Measurements from ENCODE around the gene FRY. TPM values are rescaled to one million over a fixed set of nuclear protein-coding genes. Genes with fewer than 3 reads are reported as not detected.

FRY gene
- total and polyA plus RNA-seq, 2 of the 13 experiments (the other 11 are each of a cell fraction or from before 2014, with no cell fraction given), result 8.2 to 13.1 TPM

DNA sequence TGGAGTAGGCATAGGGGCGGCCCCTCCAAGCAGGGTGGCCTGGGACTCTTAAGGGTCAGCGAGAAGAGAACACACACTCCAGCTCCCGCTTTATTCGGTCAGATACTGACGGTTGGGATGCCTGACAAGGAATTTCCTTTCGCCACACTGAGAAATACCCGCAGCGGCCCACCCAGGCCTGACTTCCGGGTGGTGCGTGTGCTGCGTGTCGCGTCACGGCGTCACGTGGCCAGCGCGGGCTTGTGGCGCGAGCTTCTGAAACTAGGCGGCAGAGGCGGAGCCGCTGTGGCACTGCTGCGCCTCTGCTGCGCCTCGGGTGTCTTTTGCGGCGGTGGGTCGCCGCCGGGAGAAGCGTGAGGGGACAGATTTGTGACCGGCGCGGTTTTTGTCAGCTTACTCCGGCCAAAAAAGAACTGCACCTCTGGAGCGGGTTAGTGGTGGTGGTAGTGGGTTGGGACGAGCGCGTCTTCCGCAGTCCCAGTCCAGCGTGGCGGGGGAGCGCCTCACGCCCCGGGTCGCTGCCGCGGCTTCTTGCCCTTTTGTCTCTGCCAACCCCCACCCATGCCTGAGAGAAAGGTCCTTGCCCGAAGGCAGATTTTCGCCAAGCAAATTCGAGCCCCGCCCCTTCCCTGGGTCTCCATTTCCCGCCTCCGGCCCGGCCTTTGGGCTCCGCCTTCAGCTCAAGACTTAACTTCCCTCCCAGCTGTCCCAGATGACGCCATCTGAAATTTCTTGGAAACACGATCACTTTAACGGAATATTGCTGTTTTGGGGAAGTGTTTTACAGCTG, 283.9 kb downstream of the FRY start, which contains the start of the genes BRCA2 and ZAR1L (continued):
- no peak for TF ChIP-seq ZNF44 (CRISPR knock-in tag; IDR thresholded peaks at IDR 0.05)
- peak; percentile 100 for TF ChIP-seq ELF1 (CRISPR knock-in tag; IDR thresholded peaks at IDR 0.05)
- peak; percentile 97 for TF ChIP-seq ZFY (CRISPR knock-in tag; IDR thresholded peaks at IDR 0.05)
- TF ChIP-seq NFATC3 (CRISPR knock-in tag; IDR thresholded peaks at IDR 0.05), result no peak
- no peak for TF ChIP-seq ZNF674 (CRISPR knock-in tag; IDR thresholded peaks at IDR 0.05; ENCODE audit: low read depth)
- TF ChIP-seq, protein P1, sequence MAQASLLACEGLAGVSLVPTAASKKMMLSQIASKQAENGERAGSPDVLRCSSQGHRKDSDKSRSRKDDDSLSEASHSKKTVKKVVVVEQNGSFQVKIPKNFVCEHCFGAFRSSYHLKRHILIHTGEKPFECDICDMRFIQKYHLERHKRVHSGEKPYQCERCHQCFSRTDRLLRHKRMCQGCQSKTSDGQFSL (CRISPR knock-in tag; IDR thresholded peaks at IDR 0.05), result no peak
- no peak for TF ChIP-seq SNRNP70 (IDR thresholded peaks at IDR 0.05; ENCODE audit: low read depth, low read length)
- TF ChIP-seq, protein P2, sequence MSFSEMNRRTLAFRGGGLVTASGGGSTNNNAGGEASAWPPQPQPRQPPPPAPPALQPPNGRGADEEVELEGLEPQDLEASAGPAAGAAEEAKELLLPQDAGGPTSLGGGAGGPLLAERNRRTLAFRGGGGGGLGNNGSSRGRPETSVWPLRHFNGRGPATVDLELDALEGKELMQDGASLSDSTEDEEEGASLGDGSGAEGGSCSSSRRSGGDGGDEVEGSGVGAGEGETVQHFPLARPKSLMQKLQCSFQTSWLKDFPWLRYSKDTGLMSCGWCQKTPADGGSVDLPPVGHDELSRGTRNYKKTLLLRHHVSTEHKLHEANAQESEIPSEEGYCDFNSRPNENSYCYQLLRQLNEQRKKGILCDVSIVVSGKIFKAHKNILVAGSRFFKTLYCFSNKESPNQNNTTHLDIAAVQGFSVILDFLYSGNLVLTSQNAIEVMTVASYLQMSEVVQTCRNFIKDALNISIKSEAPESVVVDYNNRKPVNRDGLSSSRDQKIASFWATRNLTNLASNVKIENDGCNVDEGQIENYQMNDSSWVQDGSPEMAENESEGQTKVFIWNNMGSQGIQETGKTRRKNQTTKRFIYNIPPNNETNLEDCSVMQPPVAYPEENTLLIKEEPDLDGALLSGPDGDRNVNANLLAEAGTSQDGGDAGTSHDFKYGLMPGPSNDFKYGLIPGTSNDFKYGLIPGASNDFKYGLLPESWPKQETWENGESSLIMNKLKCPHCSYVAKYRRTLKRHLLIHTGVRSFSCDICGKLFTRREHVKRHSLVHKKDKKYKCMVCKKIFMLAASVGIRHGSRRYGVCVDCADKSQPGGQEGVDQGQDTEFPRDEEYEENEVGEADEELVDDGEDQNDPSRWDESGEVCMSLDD (CRISPR knock-in tag; IDR thresholded peaks at IDR 0.05; ENCODE audit: borderline replicate concordance), result no peak
- TF ChIP-seq TP53 (CRISPR knock-in tag; conservative IDR thresholded peaks at IDR 0.05), result no peak
- no peak for TF ChIP-seq ZNF83 (CRISPR knock-in tag; IDR thresholded peaks at IDR 0.05; ENCODE audit: borderline replicate concordance)
- TF ChIP-seq YY1 (IDR thresholded peaks at IDR 0.05; ENCODE audit: insufficient read depth, insufficient replicate concordance, low read depth, low read length), result no peak
- peak; percentile 64; the same call in 1 of the 2 replicates for TF ChIP-seq MED13 (CRISPR knock-in tag; IDR thresholded peaks at IDR 0.05)
- peak; percentile 69; the same call in 1 of the 2 replicates for TF ChIP-seq ZNF746 (CRISPR knock-in tag; IDR thresholded peaks at IDR 0.05)
- TF ChIP-seq, protein P3, sequence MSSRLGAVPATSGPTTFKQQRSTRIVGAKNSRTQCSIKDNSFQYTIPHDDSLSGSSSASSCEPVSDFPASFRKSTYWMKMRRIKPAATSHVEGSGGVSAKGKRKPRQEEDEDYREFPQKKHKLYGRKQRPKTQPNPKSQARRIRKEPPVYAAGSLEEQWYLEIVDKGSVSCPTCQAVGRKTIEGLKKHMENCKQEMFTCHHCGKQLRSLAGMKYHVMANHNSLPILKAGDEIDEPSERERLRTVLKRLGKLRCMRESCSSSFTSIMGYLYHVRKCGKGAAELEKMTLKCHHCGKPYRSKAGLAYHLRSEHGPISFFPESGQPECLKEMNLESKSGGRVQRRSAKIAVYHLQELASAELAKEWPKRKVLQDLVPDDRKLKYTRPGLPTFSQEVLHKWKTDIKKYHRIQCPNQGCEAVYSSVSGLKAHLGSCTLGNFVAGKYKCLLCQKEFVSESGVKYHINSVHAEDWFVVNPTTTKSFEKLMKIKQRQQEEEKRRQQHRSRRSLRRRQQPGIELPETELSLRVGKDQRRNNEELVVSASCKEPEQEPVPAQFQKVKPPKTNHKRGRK (CRISPR knock-in tag; IDR thresholded peaks at IDR 0.05), result no peak
- TF ChIP-seq MYNN (CRISPR knock-in tag; IDR thresholded peaks at IDR 0.05; ENCODE audit: low read depth), result peak; percentile 34; the same call in 1 of the 2 replicates
- TF ChIP-seq, protein P4, sequence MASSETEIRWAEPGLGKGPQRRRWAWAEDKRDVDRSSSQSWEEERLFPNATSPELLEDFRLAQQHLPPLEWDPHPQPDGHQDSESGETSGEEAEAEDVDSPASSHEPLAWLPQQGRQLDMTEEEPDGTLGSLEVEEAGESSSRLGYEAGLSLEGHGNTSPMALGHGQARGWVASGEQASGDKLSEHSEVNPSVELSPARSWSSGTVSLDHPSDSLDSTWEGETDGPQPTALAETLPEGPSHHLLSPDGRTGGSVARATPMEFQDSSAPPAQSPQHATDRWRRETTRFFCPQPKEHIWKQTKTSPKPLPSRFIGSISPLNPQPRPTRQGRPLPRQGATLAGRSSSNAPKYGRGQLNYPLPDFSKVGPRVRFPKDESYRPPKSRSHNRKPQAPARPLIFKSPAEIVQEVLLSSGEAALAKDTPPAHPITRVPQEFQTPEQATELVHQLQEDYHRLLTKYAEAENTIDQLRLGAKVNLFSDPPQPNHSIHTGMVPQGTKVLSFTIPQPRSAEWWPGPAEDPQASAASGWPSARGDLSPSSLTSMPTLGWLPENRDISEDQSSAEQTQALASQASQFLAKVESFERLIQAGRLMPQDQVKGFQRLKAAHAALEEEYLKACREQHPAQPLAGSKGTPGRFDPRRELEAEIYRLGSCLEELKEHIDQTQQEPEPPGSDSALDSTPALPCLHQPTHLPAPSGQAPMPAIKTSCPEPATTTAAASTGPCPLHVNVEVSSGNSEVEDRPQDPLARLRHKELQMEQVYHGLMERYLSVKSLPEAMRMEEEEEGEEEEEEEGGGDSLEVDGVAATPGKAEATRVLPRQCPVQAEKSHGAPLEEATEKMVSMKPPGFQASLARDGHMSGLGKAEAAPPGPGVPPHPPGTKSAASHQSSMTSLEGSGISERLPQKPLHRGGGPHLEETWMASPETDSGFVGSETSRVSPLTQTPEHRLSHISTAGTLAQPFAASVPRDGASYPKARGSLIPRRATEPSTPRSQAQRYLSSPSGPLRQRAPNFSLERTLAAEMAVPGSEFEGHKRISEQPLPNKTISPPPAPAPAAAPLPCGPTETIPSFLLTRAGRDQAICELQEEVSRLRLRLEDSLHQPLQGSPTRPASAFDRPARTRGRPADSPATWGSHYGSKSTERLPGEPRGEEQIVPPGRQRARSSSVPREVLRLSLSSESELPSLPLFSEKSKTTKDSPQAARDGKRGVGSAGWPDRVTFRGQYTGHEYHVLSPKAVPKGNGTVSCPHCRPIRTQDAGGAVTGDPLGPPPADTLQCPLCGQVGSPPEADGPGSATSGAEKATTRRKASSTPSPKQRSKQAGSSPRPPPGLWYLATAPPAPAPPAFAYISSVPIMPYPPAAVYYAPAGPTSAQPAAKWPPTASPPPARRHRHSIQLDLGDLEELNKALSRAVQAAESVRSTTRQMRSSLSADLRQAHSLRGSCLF (CRISPR knock-in tag; IDR thresholded peaks at IDR 0.05; ENCODE audit: borderline replicate concordance), result no peak
- no peak for TF ChIP-seq PAX8 (CRISPR knock-in tag; IDR thresholded peaks at IDR 0.05; ENCODE audit: borderline replicate concordance)
- 0 out of 2 replicates have a peak, but pooled peaks have one; percentile 22 for TF ChIP-seq FOXJ3 (CRISPR knock-in tag; IDR thresholded peaks at IDR 0.05; ENCODE audit: borderline replicate concordance)
- no peak for TF ChIP-seq CBX5 (CRISPR knock-in tag; IDR thresholded peaks at IDR 0.05; ENCODE audit: borderline replicate concordance)
- TF ChIP-seq ARNTL (CRISPR knock-in tag; IDR thresholded peaks at IDR 0.05), result peak; percentile 77

Measured in HepG2 (cell line).